Mucosa of stomach (tissue), 1 donor: ENCODE data around the gene ADAMTS18.

Source experiments
- H3K27me3 ChIP-seq: one replicate; pipeline ENCODE4 v1.7.0; 2013; ENCODE audit warnings: mild to moderate bottlenecking, low read length; ENCODE audit not compliant: control insufficient read depth, insufficient read depth
- H3K36me3 ChIP-seq: one replicate; pipeline ENCODE4 v1.7.0; 2013; ENCODE audit warnings: low read length; ENCODE audit not compliant: control insufficient read depth, insufficient read depth
- H3K4me1 ChIP-seq: one replicate; pipeline ENCODE4 v1.7.0; 2013; ENCODE audit warnings: mild to moderate bottlenecking, low read length; ENCODE audit not compliant: control insufficient read depth, insufficient read depth
- H3K4me3 ChIP-seq: one replicate; pipeline ENCODE4 v1.7.0; 2013; ENCODE audit warnings: low read length
- H3K9ac ChIP-seq: one replicate; pipeline ENCODE4 v1.7.0; 2013; ENCODE audit warnings: mild to moderate bottlenecking, low read length, moderate library complexity
- H3K9me3 ChIP-seq: one replicate; pipeline ENCODE4 v1.7.0; 2013; ENCODE audit warnings: mild to moderate bottlenecking, low read length, moderate library complexity; ENCODE audit not compliant: control insufficient read depth
- donor health status: Pancreatic carcinoma.

ADAMTS18 gene

DNA sequence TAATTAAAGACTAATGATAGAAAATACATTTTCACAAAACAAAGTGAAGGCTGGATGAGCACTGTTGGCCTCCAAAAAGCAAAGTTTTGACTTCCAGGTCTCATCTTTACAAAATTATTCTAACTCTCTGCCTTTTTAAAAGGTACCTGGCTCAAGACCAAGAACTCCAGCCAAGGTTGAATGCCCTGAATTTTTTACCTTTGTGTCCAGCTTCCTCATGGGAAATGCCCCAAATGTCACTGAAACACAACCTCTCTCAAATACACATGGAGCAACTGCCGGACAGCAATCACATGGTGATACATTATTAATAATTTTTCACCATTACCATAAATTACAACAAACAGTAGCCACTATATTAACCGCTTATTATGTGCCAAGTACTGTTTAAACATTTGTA is 32.2 kb downstream of the ADAMTS18 start:
- no peak overlapping the region for H3K9ac ChIP-seq
- H3K9me3 ChIP-seq, result no peaks in the 10 kb centered on the region
- no peaks in the 10 kb centered on the region for H3K4me1 ChIP-seq
- no peak overlapping the region for H3K4me3 ChIP-seq
- H3K36me3 ChIP-seq, result no peaks in the 10 kb centered on the region
- no peaks in the 10 kb centered on the region for H3K27me3 ChIP-seq

DNA sequence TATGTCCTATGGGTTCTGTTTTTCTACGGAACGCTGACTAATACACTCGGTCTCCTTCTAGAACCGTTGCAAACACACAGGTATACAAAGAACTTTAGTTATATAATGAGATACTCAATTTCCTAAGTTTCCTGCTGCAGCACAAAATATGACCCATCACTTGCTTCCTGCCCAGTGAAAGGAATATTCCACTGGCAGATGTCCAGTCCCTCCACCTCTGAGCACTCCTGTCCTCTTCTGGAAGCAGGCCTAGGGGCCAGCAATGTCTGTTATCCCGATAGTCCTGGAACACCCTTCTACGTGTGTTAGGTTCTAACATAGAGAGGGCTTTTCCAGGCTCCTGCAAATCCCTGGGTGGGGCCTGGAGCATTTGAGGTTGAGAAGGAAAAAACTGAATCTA is 32.7 kb downstream of the ADAMTS18 start:
- H3K4me3 ChIP-seq, result no peak overlapping the region
- H3K9ac ChIP-seq, result no peak overlapping the region
- no peaks in the 10 kb centered on the region for H3K4me1 ChIP-seq
- no peaks in the 10 kb centered on the region for H3K27me3 ChIP-seq
- H3K36me3 ChIP-seq, result no peaks in the 10 kb centered on the region
- no peaks in the 10 kb centered on the region for H3K9me3 ChIP-seq

DNA sequence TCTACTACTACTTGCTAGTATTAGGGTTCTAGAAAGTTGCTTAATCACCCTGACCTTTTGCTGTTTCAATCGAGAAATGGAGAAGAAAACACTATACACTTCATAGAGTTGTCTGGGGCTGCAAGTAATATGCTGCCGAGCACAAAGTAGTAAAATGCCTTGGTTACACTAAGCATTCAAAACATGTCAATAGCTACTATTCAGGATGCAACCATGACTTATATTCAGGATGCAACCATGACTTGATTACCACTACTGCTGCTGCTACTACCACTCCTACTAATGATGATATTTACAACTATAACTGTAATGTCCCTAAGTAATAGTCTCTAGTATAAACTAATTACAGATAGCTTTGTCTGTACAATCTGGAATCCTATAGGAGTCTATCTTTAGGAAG is 35.3 kb downstream of the ADAMTS18 start:
- H3K4me1 ChIP-seq, result no peaks in the 10 kb centered on the region
- H3K9ac ChIP-seq, result no peak overlapping the region
- H3K36me3 ChIP-seq, result no peaks in the 10 kb centered on the region
- H3K27me3 ChIP-seq, result no peaks in the 10 kb centered on the region
- no peak overlapping the region for H3K4me3 ChIP-seq
- H3K9me3 ChIP-seq, result no peaks in the 10 kb centered on the region

DNA sequence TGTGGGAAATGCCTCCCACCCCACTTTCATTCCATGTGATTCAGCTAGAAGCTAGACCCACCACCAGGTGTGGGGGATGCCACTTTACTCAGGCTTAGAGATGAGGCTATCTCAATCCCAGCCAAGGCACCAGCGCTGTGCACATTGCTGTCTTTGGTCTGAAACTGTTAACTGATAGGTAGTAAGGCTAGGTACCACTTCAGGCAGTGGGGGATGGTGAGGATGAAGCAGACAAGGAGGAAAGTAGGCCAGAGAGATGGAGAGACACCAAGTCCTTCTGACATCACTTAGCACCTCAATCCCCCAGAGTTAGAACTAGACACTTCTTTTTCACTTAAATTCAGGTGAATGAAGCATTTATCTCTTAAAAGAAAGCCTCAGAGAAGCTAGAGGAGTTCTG is 35.8 kb downstream of the ADAMTS18 start:
- Histone ChIP-seq H3K27me3 (no peaks in the 10 kb centered on the region), H3K9ac (no peak overlapping the region), H3K36me3 (no peaks in the 10 kb centered on the region), H3K4me1 (no peaks in the 10 kb centered on the region), H3K9me3 (no peaks in the 10 kb centered on the region), H3K4me3 (no peak overlapping the region)

DNA sequence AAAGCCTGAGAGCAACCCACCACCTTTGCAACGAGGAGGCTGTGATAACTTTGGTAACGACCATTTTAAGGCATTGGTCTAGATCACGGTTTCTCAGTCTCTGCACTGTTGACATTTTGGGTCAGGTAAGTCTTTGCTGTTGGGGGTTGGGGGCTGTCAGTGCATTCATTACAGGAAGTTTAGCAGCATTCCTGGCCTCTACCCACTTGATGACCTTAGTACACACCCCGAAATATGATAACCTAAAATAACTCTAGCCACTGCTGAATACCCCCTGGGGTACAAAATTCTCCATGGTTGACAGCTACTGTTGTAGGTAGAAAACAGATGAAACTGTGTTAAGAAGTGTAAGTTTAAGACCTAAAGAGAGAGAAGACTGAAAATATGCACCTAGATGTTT is 36.3 kb downstream of the ADAMTS18 start:
- no peaks in the 10 kb centered on the region for H3K36me3 ChIP-seq
- no peaks in the 10 kb centered on the region for H3K9me3 ChIP-seq
- no peaks in the 10 kb centered on the region for H3K27me3 ChIP-seq
- H3K4me3 ChIP-seq, result no peak overlapping the region
- H3K9ac ChIP-seq, result no peak overlapping the region
- H3K4me1 ChIP-seq, result no peaks in the 10 kb centered on the region

DNA sequence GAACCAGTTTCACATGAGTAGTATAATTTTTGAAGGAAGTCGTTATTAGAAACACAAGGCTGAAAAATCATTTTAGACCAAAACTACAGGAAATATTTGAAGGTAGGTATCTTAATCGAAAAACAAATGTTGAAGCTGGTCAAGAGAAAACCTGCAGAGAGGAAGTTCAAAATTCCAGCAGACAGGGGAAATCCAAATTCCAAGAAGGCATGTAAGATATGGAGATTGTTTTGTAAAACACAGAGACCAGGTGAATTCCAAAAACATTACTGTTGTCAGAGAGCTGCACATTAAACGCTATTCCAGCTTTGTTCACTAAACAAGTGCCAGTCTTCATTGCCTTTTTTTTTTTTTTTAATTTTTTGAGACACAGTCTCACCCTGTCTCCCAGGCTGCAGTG is 38.4 kb downstream of the ADAMTS18 start:
- Histone ChIP-seq H3K4me3 (no peak overlapping the region), H3K36me3 (no peaks in the 10 kb centered on the region), H3K9ac (no peak overlapping the region), H3K27me3 (no peaks in the 10 kb centered on the region), H3K4me1 (no peaks in the 10 kb centered on the region), H3K9me3 (no peaks in the 10 kb centered on the region)

DNA sequence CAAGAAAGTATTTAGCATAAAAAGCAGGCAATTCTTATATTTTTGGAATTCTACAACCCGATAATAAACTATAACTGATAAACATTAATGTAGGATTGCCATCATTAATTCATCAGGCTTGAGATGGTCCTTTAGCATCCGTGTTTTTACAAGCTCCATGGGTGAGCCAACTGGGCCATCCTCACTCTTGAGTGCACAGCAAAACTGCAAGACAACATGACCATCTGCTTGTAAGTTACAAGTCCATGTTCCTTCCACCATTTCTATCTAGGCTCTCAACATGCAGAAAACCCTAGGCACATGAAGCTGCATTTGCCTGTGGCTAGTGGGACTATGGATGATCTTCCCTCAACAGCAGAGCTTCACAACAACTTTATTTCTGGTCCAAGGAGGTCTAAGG is 40.1 kb downstream of the ADAMTS18 start:
- Histone ChIP-seq H3K36me3 (no peaks in the 10 kb centered on the region), H3K4me1 (no peaks in the 10 kb centered on the region), H3K27me3 (no peaks in the 10 kb centered on the region), H3K9me3 (no peaks in the 10 kb centered on the region), H3K4me3 (no peak overlapping the region), H3K9ac (no peak overlapping the region)

DNA sequence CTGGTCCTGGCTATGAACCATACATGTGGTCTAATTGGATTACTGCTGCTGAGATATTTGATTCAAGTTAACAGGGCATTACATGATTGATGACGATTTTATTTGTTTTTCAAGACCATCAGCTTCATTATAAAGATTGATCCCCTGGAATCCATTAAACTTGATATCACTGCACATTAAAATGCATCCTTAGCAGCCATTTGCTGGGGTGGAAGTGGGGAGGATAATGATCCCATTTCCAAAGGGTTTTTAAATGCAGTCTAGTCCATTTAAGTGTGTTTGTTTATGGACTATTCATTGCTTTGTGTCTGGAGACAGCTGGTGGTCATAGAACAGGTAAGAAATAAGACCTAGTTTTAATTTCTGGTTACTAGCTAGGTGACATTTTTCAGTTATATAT is 40.9 kb downstream of the ADAMTS18 start:
- no peaks in the 10 kb centered on the region for H3K36me3 ChIP-seq
- H3K4me1 ChIP-seq, result no peaks in the 10 kb centered on the region
- no peak overlapping the region for H3K9ac ChIP-seq
- no peak overlapping the region for H3K4me3 ChIP-seq
- H3K27me3 ChIP-seq, result no peaks in the 10 kb centered on the region
- no peaks in the 10 kb centered on the region for H3K9me3 ChIP-seq

DNA sequence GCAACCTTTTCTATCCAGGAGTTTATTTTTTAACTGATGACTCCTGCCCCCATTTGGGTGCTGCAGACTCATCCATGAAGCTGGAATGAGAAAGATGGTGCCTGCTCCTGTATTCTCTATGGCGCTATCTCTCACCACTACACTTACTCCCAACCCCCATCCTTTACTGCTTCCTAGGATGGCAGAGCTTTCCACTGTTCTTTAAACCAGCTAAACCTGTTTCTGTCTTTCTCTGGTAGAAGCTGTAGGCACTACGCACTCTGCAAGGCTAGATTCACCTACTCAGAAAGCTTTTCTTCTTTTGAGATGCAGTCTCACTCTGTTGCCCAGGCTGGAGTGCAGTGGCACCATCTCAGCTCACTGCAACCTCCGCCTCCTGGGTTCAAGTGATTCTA is 47.0 kb downstream of the ADAMTS18 start:
- H3K4me3 ChIP-seq, result no peak overlapping the region
- no peaks in the 10 kb centered on the region for H3K36me3 ChIP-seq
- H3K9me3 ChIP-seq, result no peaks in the 10 kb centered on the region
- no peaks in the 10 kb centered on the region for H3K4me1 ChIP-seq
- H3K9ac ChIP-seq, result no peak overlapping the region
- no peaks in the 10 kb centered on the region for H3K27me3 ChIP-seq

DNA sequence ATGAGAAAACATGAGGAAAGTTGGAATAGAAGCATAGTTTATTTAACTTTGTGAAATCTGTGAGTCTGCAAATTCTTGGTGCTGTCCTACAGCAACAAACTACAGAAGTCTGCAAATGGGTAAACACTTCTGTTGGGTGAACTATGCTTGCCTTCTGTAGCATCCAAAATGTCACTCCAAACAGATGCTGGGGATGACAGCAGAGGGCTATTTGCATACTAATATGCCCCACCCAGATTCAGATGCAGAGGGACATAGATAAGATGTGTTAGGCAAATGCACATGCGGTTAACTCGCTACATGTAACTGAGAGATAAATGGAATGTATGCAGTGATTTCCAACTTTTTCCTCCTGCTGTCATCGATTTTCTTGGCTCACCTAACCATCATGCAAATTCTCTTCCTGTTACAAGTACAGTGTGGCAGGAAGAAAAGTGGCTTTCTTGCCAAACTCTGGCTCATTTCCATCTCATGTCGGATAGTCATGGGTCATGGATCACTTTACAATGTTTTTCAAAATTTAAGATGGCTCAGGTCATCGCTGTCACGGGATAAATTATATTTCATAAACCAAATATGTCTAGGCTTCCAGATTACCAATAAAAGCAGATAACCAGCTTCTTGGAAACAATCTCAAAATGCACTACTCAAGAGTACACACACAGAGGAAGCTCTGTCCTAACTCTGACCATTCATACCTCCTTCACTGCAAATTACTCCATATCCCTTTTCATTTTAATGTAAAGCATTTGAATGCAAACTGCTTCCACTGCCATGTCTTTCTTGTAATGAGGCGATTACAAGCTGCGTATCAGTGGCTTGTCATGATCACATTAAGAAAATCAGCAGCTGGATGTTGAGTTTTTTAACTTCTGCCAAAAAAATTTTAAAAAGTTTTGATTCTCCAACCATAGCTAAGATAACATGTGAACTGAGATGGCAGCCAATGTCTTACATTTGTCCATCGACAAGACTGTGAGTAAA is 47.7 kb downstream of the ADAMTS18 start:
- Histone ChIP-seq H3K27me3 (no peaks in the 10 kb centered on the region), H3K4me3 (no peak overlapping the region), H3K9ac (no peak overlapping the region), H3K4me1 (no peaks in the 10 kb centered on the region), H3K36me3 (no peaks in the 10 kb centered on the region), H3K9me3 (no peaks in the 10 kb centered on the region)

DNA sequence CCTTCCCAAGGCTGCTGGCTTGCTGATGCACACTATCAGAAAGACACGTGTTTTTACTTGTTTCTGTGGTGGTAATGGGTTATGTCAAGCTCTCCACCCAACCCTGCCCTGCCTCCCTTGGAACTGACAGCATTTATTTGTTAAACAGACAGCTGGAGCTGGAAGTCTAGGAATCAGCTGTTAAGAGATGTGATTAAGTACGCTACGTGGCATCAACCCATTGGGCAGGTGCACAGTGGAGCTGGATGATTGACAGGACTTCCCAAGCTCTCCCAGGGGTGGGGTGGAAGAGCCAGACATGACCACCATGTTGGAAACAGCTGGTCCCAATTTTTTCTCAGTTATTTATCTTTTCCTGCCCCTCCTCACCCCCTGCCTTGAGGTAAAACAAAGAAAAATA is 49.4 kb downstream of the ADAMTS18 start:
- H3K4me3 ChIP-seq, result no peak overlapping the region
- H3K36me3 ChIP-seq, result no peaks in the 10 kb centered on the region
- H3K9me3 ChIP-seq, result no peaks in the 10 kb centered on the region
- H3K9ac ChIP-seq, result no peak overlapping the region
- no peaks in the 10 kb centered on the region for H3K27me3 ChIP-seq
- no peaks in the 10 kb centered on the region for H3K4me1 ChIP-seq

DNA sequence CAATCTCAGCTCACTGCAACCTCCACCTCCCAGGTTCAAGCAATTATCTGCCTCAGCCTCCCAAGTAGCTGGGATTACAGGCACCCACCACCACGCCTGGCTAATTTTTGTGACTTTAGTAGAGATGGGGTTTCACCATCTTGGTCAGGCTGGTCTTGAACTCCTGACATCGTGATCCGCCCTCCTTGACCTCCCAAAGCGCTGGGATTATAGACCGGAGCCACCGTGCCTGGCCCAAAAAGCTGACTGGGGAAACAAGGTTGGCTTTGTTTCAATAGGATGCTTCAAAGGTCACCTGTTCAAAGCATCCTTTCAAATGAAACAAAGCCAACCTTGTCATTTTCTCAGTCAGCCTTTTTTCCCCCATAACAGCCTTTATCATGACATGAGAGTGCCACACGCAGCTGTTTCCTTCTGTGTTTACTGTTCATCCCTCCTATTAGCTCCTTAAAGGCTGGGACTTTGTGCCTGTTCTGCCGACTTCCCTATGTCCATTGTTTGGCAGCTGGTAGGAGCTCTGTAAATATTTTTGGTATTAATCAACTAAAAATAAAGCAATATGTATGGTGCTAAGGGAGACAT is 51.1 kb downstream of the ADAMTS18 start:
- Histone ChIP-seq H3K9me3 (no peaks in the 10 kb centered on the region), H3K36me3 (no peaks in the 10 kb centered on the region), H3K27me3 (no peaks in the 10 kb centered on the region), H3K4me1 (no peaks in the 10 kb centered on the region), H3K4me3 (no peak overlapping the region), H3K9ac (no peak overlapping the region)
